Smooth muscle cell (in vitro differentiated cells): Measurements from ENCODE around the gene TEDC1. TPM values are rescaled to one million over a fixed set of nuclear protein-coding genes. Genes with fewer than 3 reads are reported as not detected.

Source experiments
- DNase-seq: peaks from one replicate; lab custom pipeline; 2025; ENCODE audit not compliant: unreplicated experiment; lab: John Stamatoyannopoulos, UW
- H2AFZ ChIP-seq: fragments of 200-600 bp; sonication (generic); 2 replicates; pipeline ENCODE4 v1.6.0; 2016; ENCODE audit warnings: antibody characterized with exemption, low read depth, mild to moderate bottlenecking
- H3F3A ChIP-seq: fragments of 200-600 bp; sonication (generic); 2 replicates; pipeline ENCODE4 v1.6.0; 2017; ENCODE audit warnings: antibody characterized with exemption, low read depth
- H3K27ac ChIP-seq: fragments of 200-600 bp; sonication (generic); 2 replicates; pipeline ENCODE4 v1.5.1; 2016; ENCODE audit warnings: low read depth, mild to moderate bottlenecking
- H3K27me3 ChIP-seq: fragments of 200-600 bp; sonication (generic); 2 replicates; pipeline ENCODE4 v1.6.1; 2016; ENCODE audit warnings: low read depth, mild to moderate bottlenecking
- H3K36me3 ChIP-seq: fragments of 200-600 bp; sonication (generic); 2 replicates; pipeline ENCODE4 v1.5.1; 2016; ENCODE audit warnings: low read depth
- H3K4me1 ChIP-seq: fragments of 200-600 bp; sonication (generic); 2 replicates; pipeline ENCODE4 v1.5.1; 2016; ENCODE audit warnings: low read depth
- H3K4me2 ChIP-seq: fragments of 200-600 bp; sonication (generic); 2 replicates; pipeline ENCODE4 v1.6.0; 2016; ENCODE audit warnings: mild to moderate bottlenecking
- H3K4me3 ChIP-seq: fragments of 200-600 bp; sonication (generic); 2 replicates; pipeline ENCODE4 v1.5.1; 2016; ENCODE audit warnings: mild to moderate bottlenecking
- H3K79me2 ChIP-seq: fragments of 200-600 bp; sonication (generic); 2 replicates; pipeline ENCODE4 v1.6.0; 2016; ENCODE audit warnings: low read depth, mild to moderate bottlenecking
- H3K9ac ChIP-seq: fragments of 200-600 bp; sonication (generic); 2 replicates; pipeline ENCODE4 v1.6.0; 2016; ENCODE audit warnings: low read depth
- H3K9me3 ChIP-seq: fragments of 200-600 bp; sonication (generic); replicated peaks from 2 replicates; pipeline ENCODE4 v1.5.1; 2016; ENCODE audit warnings: low read depth
- H4K20me1 ChIP-seq: fragments of 200-600 bp; sonication (generic); 2 replicates; pipeline ENCODE4 v1.6.0; 2016; ENCODE audit warnings: low read depth
- CTCF ChIP-seq: fragments of 200-600 bp; sonication (generic); IDR thresholded peaks from 2 replicates; pipeline ENCODE4 v1.5.1; 2017; ENCODE audit warnings: borderline replicate concordance, mild to moderate bottlenecking, antibody characterized with exemption; ENCODE audit not compliant: insufficient read depth, poor library complexity, severe bottlenecking
- WGBS: methylation state at CpG from one replicate; pipeline ENCODE4 v1.1.7; 2016; ENCODE audit warnings: low lambda C conversion rate; 5-methylcytosine and 5-hydroxymethylcytosine counted together
- polyA plus RNA-seq: library from polyadenylated mRNA; unstranded; fragments of >200 nt; fragmentation: Nextera tagmentation; extraction: Ambion mirVana; gene quantifications from 2 replicates; pipeline ENCODE4 v1.2.1, GENCODE V29; 2016
- total RNA-seq: library from RNA; depleted of rRNA; stranded (reverse); fragments of >200 nt; gene quantifications from 2 replicates; pipeline ENCODE4 v1.2.3, GENCODE V29; 2014

The TEDC1 gene
- total and polyA plus RNA-seq, 2 experiments from 2014 or later, result 3.8 to 8.2 TPM

- no peak for TF ChIP-seq CTCF
- peak within 1 kb of the TSS; percentile 40 for H3K4me3 ChIP-seq
- no peaks in the 10 kb centered on the region for H3F3A ChIP-seq
- no peaks in the 10 kb centered on the region for H4K20me1 ChIP-seq
- H3K27me3 ChIP-seq, result no peaks in the 10 kb centered on the region
- no peaks in the 10 kb centered on the region for H3K4me1 ChIP-seq
- H3K9me3 ChIP-seq, result no peaks in the 10 kb centered on the region
- no peak for DNase-seq
- H2AFZ ChIP-seq, result peak within 1 kb of the TSS; percentile 81
- peak within 1 kb of the TSS; percentile 81 for H3K4me2 ChIP-seq
- no peak within 1 kb of the TSS for H3K27ac ChIP-seq
- H3K9ac ChIP-seq, result no peak within 1 kb of the TSS
- no peaks in the 10 kb centered on the region for H3K79me2 ChIP-seq
- WGBS, result 42% methylated on average over 24 of the region's 88 CpGs
- no peaks in the 10 kb centered on the region for H3K36me3 ChIP-seq
Observed at GRCh38 chr14:105525861-105526775, 35.1 kb downstream of the TEDC1 start, which contains the start of gene TMEM121. TSS of gene TMEM121 (plus strand) at chr14:105526583. CDS start at chr14:105528835, 2,252 bp downstream.

- WGBS, result 85% methylated on average over 20 of the region's 48 CpGs
- Histone ChIP-seq H3K27ac (no peak overlapping the region), H4K20me1 (no peaks in the 10 kb centered on the region), H3K9me3 (no peaks in the 10 kb centered on the region), H3F3A (no peaks in the 10 kb centered on the region), H3K4me2 (peak overlapping the region; percentile 81), H3K79me2 (no peaks in the 10 kb centered on the region), H3K4me1 (no peaks in the 10 kb centered on the region), H2AFZ (no peak overlapping the region), H3K27me3 (no peaks in the 10 kb centered on the region), H3K36me3 (no peaks in the 10 kb centered on the region), H3K9ac (no peak overlapping the region), H3K4me3 (peak overlapping the region; percentile 40)
- no peak for DNase-seq
- TF ChIP-seq CTCF, result no peak
Observed at GRCh38 chr14:105526776-105527380, 35.8 kb downstream of the TEDC1 start.

- no peaks in the 10 kb centered on the region for H3K27me3 ChIP-seq
- no peaks in the 10 kb centered on the region for H3K79me2 ChIP-seq
- no peaks in the 10 kb centered on the region for H3F3A ChIP-seq
- no peak for TF ChIP-seq CTCF
- no peak for DNase-seq
- WGBS, result 78% methylated on average over 17 of the region's 23 CpGs
- H3K4me1 ChIP-seq, result no peaks in the 10 kb centered on the region
- H3K36me3 ChIP-seq, result no peaks in the 10 kb centered on the region
- peak overlapping the region; percentile 40 for H3K4me3 ChIP-seq
- no peak overlapping the region for H3K9ac ChIP-seq
- no peak overlapping the region for H3K27ac ChIP-seq
- no peaks in the 10 kb centered on the region for H4K20me1 ChIP-seq
- H2AFZ ChIP-seq, result no peak overlapping the region
- no peaks in the 10 kb centered on the region for H3K9me3 ChIP-seq
- peak overlapping the region; percentile 81 for H3K4me2 ChIP-seq
Observed at GRCh38 chr14:105527381-105527825, 36.4 kb downstream of the TEDC1 start.
